Measurements from ENCODE around the gene TEX14. TPM values are rescaled to one million over a fixed set of nuclear protein-coding genes. Genes with fewer than 3 reads are reported as not detected.

TEX14 gene
- total RNA-seq, 8 experiments from 2014 or later: 0.20 to 0.43 (median 0.34) TPM

Other genes starting within 250 kb of the TEX14 start
- under 1 TPM in 5 of 8 experiments, not detected in 3; 0.04 to 0.14 (median 0.05) TPM for gene HSF5, start 203.6 kb downstream of the TEX14 start, total RNA-seq
- gene MTMR4, start 177.4 kb downstream of the TEX14 start, total RNA-seq: 10 to 100 TPM; 29.7 to 69.7 (median 50.5) TPM
- gene RAD51C, start 557 bp upstream of the TEX14 start, total RNA-seq: 10 to 100 TPM; 23.7 to 61.8 (median 40.7) TPM
- gene PPM1E, start 63.8 kb upstream of the TEX14 start, total RNA-seq: 10 to 100 TPM in 6 of 8 experiments, 1 to 10 TPM in 1, under 1 TPM in 1; 0.51 to 23.1 (median 15.1) TPM